Hepatocyte (in vitro differentiated cells): ENCODE measurements around the gene RETREG2. TPM values are rescaled to one million over a fixed set of nuclear protein-coding genes. Genes with fewer than 3 reads are reported as not detected.
A peak's percentile ranks its signal among the peaks of the same experiment; 100 is the strongest.

Experiments used
- DNase-seq: peaks from one replicate; pipeline ENCODE4 v3.0.0-alpha.2; 2016; ENCODE audit warnings: low spot score
- H2AFZ ChIP-seq: fragments of 200-600 bp; sonication (generic); 2 replicates; pipeline ENCODE4 v1.6.0; 2016; ENCODE audit warnings: antibody characterized with exemption, mild to moderate bottlenecking
- H3K27ac ChIP-seq: fragments of 200-600 bp; sonication (generic); 2 replicates; pipeline ENCODE4 v1.5.1; 2016; ENCODE audit warnings: mild to moderate bottlenecking
- H3K27me3 ChIP-seq: fragments of 200-600 bp; sonication (generic); 2 replicates; pipeline ENCODE4 v1.6.1; 2016
- H3K36me3 ChIP-seq: fragments of 200-600 bp; sonication (generic); replicated peaks from 2 replicates; pipeline ENCODE4 v1.5.1; 2016; ENCODE audit warnings: low read depth; ENCODE audit not compliant: insufficient read depth
- H3K4me1 ChIP-seq: fragments of 200-600 bp; sonication (generic); 2 replicates; pipeline ENCODE4 v1.5.1; 2016; ENCODE audit warnings: mild to moderate bottlenecking, moderate library complexity; ENCODE audit not compliant: insufficient read depth
- H3K4me2 ChIP-seq: fragments of 200-600 bp; sonication (generic); 2 replicates; pipeline ENCODE4 v1.6.0; 2016
- H3K4me3 ChIP-seq: fragments of 200-600 bp; sonication (generic); 2 replicates; pipeline ENCODE4 v1.5.1; 2016; ENCODE audit warnings: mild to moderate bottlenecking
- H3K79me2 ChIP-seq: fragments of 200-600 bp; sonication (generic); 2 replicates; pipeline ENCODE4 v1.6.0; 2017; ENCODE audit warnings: mild to moderate bottlenecking
- H3K9me2 ChIP-seq: fragments of 200-600 bp; sonication (generic); replicated peaks from 2 replicates; pipeline ENCODE4 v1.6.0; 2017; ENCODE audit warnings: mild to moderate bottlenecking; ENCODE audit not compliant: insufficient read depth
- H3K9me3 ChIP-seq: fragments of 200-600 bp; sonication (generic); 2 replicates; pipeline ENCODE4 v1.5.1; 2016; ENCODE audit warnings: low read depth, mild to moderate bottlenecking
- H4K20me1 ChIP-seq: fragments of 200-600 bp; sonication (generic); 2 replicates; pipeline ENCODE4 v1.6.0; 2016; ENCODE audit warnings: mild to moderate bottlenecking; ENCODE audit not compliant: insufficient read depth, poor library complexity, severe bottlenecking
- CTCF ChIP-seq: fragments of 200-600 bp; sonication (generic); IDR thresholded peaks from 2 replicates; pipeline ENCODE4 v1.5.1; 2016; ENCODE audit warnings: antibody characterized with exemption, mild to moderate bottlenecking; ENCODE audit not compliant: poor library complexity
- EZH2 ChIP-seq: fragments of 200-600 bp; sonication (generic); IDR thresholded peaks from 2 replicates; pipeline ENCODE4 v1.6.1; 2016; ENCODE audit warnings: antibody characterized with exemption, mild to moderate bottlenecking, borderline replicate concordance
- EZH2phosphoT487 ChIP-seq: fragments of 200-600 bp; sonication (generic); IDR thresholded peaks from one replicate; pipeline ENCODE4 v1.6.1; 2018; ENCODE audit warnings: antibody characterized with exemption, mild to moderate bottlenecking, low read depth, moderate library complexity; ENCODE audit not compliant: unreplicated experiment, severe bottlenecking
- WGBS: methylation state at CpG from one replicate; pipeline ENCODE4 v1.1.6; 2016; ENCODE audit warnings: low lambda C conversion rate; ENCODE audit errors: missing lambda C conversion rate; 5-methylcytosine and 5-hydroxymethylcytosine counted together
- polyA plus RNA-seq: library from polyadenylated mRNA; unstranded; fragments of >200 nt; fragmentation: Nextera tagmentation; extraction: Ambion mirVana; gene quantifications from 2 replicates; pipeline ENCODE4 v1.2.1, GENCODE V29; 2016
- total RNA-seq: library from RNA; depleted of rRNA; stranded (reverse); fragments of >200 nt; gene quantifications from 2 replicates; pipeline ENCODE4 v1.2.3, GENCODE V29; 2014

The RETREG2 gene
- total and polyA plus RNA-seq, 2 experiments from 2014 or later = 90.7 to 93.3 TPM

- peaks cover 25% of the 10 kb centered on the region for H3K79me2 ChIP-seq
- no peak overlapping the region for H3K27ac ChIP-seq
- H3K4me1 ChIP-seq = peaks cover 16% of the 10 kb centered on the region
- H3K36me3 ChIP-seq = no peaks in the 10 kb centered on the region
- H3K4me3 ChIP-seq = no peak overlapping the region
- no peak for DNase-seq
- 97% methylated on average over 31 of the region's 31 CpGs for WGBS
- no peak for TF ChIP-seq EZH2phosphoT487
- TF ChIP-seq CTCF = no peak
- TF ChIP-seq EZH2 = no peak
- H2AFZ ChIP-seq = no peak overlapping the region
- no peaks in the 10 kb centered on the region for H4K20me1 ChIP-seq
- H3K4me2 ChIP-seq = no peak overlapping the region
- H3K9me2 ChIP-seq = no peaks in the 10 kb centered on the region
- H3K9me3 ChIP-seq = no peaks in the 10 kb centered on the region
- H3K27me3 ChIP-seq = no peaks in the 10 kb centered on the region
These were observed 45.9 kb downstream of the RETREG2 start for GRCh38 chr2:219223831-219224610.

- H3K9me2 ChIP-seq = no peaks in the 10 kb centered on the region
- DNase-seq = no peak
- H3K4me1 ChIP-seq = peaks cover 9% of the 10 kb centered on the region
- H3K9me3 ChIP-seq = no peaks in the 10 kb centered on the region
- H3K36me3 ChIP-seq = no peaks in the 10 kb centered on the region
- 98% methylated on average over 3 of the region's 3 CpGs for WGBS
- H3K79me2 ChIP-seq = peaks cover 25% of the 10 kb centered on the region
- no peak overlapping the region for H3K4me2 ChIP-seq
- no peak overlapping the region for H3K4me3 ChIP-seq
- TF ChIP-seq CTCF = no peak
- TF ChIP-seq EZH2 = no peak
- no peak for TF ChIP-seq EZH2phosphoT487
- H2AFZ ChIP-seq = no peak overlapping the region
- no peaks in the 10 kb centered on the region for H4K20me1 ChIP-seq
- no peaks in the 10 kb centered on the region for H3K27me3 ChIP-seq
- H3K27ac ChIP-seq = no peak overlapping the region
These were observed 47.3 kb downstream of the RETREG2 start for GRCh38 chr2:219225350-219225749.

GRCh38 chr2:219228041-219228910, 50.2 kb downstream of the RETREG2 start:
- no peaks in the 10 kb centered on the region for H3K36me3 ChIP-seq
- no peak for DNase-seq
- H3K79me2 ChIP-seq = peaks cover 49% of the 10 kb centered on the region

More at GRCh38 chr2:219228041-219228910, 50.2 kb downstream of the RETREG2 start:
- TF ChIP-seq CTCF (no peak), EZH2phosphoT487 (no peak), EZH2 (no peak)
- Histone ChIP-seq H3K27ac (peak overlapping the region; percentile 97), H3K4me2 (peak overlapping the region; percentile 99), H3K9me3 (no peaks in the 10 kb centered on the region), H4K20me1 (no peaks in the 10 kb centered on the region), H3K4me3 (peak overlapping the region; percentile 73), H3K4me1 (peaks cover 16% of the 10 kb centered on the region), H3K9me2 (no peaks in the 10 kb centered on the region), H3K27me3 (no peaks in the 10 kb centered on the region), H2AFZ (peak overlapping the region; percentile 68)
- WGBS = 69% methylated on average over 7 of the region's 7 CpGs
